ENCODE data around the gene CENPF. TPM values are rescaled to one million over a fixed set of nuclear protein-coding genes. Genes with fewer than 3 reads are reported as not detected.
"Not testable (repeated sequence)": the region's sequence is repeated elsewhere in the genome, so short reads cannot be mapped to it uniquely, and the experiment has no call there.

Gene CENPF
- total RNA-seq, 2 experiments from 2014 or later = 110 to 173 TPM

DNA sequence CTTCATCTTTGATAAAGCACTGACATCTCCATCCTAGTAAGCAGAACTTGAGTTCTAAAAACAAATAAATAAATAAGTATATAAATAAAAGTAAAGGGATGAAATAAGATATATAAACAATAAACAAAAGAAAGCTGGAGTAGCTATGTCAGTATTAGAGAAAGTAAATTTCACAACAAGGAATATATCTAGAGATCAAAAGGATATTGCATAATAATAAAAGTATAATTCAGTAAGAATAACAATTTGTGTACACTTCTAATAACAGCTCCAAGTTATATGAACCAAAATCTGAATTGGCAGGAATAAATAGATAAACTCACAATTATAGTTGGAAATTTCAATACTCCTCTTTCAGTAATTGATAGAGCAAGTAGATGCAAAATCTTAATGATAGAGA is 9.8 kb upstream of the CENPF start:
- TF ChIP-seq, protein P1, sequence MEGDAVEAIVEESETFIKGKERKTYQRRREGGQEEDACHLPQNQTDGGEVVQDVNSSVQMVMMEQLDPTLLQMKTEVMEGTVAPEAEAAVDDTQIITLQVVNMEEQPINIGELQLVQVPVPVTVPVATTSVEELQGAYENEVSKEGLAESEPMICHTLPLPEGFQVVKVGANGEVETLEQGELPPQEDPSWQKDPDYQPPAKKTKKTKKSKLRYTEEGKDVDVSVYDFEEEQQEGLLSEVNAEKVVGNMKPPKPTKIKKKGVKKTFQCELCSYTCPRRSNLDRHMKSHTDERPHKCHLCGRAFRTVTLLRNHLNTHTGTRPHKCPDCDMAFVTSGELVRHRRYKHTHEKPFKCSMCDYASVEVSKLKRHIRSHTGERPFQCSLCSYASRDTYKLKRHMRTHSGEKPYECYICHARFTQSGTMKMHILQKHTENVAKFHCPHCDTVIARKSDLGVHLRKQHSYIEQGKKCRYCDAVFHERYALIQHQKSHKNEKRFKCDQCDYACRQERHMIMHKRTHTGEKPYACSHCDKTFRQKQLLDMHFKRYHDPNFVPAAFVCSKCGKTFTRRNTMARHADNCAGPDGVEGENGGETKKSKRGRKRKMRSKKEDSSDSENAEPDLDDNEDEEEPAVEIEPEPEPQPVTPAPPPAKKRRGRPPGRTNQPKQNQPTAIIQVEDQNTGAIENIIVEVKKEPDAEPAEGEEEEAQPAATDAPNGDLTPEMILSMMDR (conservative IDR thresholded peaks at IDR 0.05; ENCODE audit: low read length) = no peak
- TF ChIP-seq EZH2phosphoT487 (IDR thresholded peaks at IDR 0.05; ENCODE audit: borderline replicate concordance, low read depth, low read length) = no peak
- Histone ChIP-seq H3K79me2 (ENCODE audit: insufficient read depth, low read depth, low read length) (no peaks in the 10 kb centered on the region), H2AFZ (ENCODE audit: low read length) (no peak overlapping the region), H3K9me2 (ENCODE audit: insufficient read depth, low read length) (no peaks in the 10 kb centered on the region), H3K36me3 (ENCODE audit: insufficient read depth, low read length) (no peaks in the 10 kb centered on the region), H3K4me3 (ENCODE audit: low read depth, low read length, poor library complexity, severe bottlenecking) (no peak overlapping the region), H3K9me3 (ENCODE audit: low read length) (no peaks in the 10 kb centered on the region), H3K4me2 (ENCODE audit: low read length) (no peak overlapping the region), H3K27ac (ENCODE audit: low read depth, low read length, poor library complexity, severe bottlenecking) (no peak overlapping the region), H4K20me1 (ENCODE audit: insufficient read depth, low read length) (no peaks in the 10 kb centered on the region), H3K4me1 (ENCODE audit: insufficient read depth, low read length, poor library complexity, severe bottlenecking) (no peaks in the 10 kb centered on the region)
- no TSS peak for BruUV-seq (replicated peaks)
- ChIA-PET CTCF (ENCODE audit: unreplicated experiment) (no interaction called here), POLR2A (interaction anchor here (0.7 to 2.1 kb wide), 5 partner anchors 9 to 480 kb away, joined by 3 to 8 read pairs (median 3); partner anchors contain the start of gene CENPF)
- DNase-seq (ENCODE audit: low spot score) = no peak
- intact Hi-C loops (cut with micrococcal nuclease; ENCODE audit: unreplicated experiment) = no loop called here

DNA sequence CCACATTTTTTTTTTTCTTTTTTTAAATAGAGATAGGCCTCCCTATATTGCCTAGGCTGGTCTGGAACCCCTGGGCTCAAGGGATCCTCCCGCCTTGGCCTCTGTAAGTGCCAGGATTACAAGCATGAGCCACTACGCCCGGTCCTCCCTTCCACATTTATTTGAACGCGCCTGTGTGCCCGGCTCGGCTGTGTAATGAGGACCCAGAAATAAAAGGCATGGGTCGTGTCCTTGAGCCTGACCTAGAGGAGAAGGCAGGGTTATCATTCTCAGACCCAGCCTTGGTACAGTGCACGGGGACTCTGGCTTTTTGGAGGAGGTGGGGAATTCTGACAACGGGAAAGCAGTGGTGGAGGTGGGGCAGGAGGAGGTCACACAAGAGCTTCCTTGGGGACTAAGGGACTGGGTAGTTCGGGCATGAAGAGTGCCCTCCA is 841 bp downstream of the CENPF start:
- peaks cover 45% of the 10 kb centered on the region for H3K36me3 ChIP-seq (ENCODE audit: insufficient read depth, low read length)
- H3K4me1 ChIP-seq (ENCODE audit: insufficient read depth, low read length, poor library complexity, severe bottlenecking) = peaks cover 7% of the 10 kb centered on the region
- peak overlapping the region; percentile 77 for H3K27ac ChIP-seq (ENCODE audit: low read depth, low read length, poor library complexity, severe bottlenecking)
- H3K9me2 ChIP-seq (ENCODE audit: insufficient read depth, low read length) = no peaks in the 10 kb centered on the region
- peaks cover 45% of the 10 kb centered on the region for H3K79me2 ChIP-seq (ENCODE audit: insufficient read depth, low read depth, low read length)
- H4K20me1 ChIP-seq (ENCODE audit: insufficient read depth, low read length) = peaks cover 11% of the 10 kb centered on the region; the same call in 1 of the 2 replicates
- no peaks in the 10 kb centered on the region; the same call in 1 of the 2 replicates for H3K9me3 ChIP-seq (ENCODE audit: low read length)
- peak; percentile 25 for DNase-seq (ENCODE audit: low spot score)
- H3K4me2 ChIP-seq (ENCODE audit: low read length) = peak overlapping the region; percentile 86
- ChIA-PET CTCF (ENCODE audit: unreplicated experiment) (interaction anchor here (0.9 kb wide), 1 partner anchor 35 kb away, joined by 3 read pairs; no protein-coding TSS in a partner anchor), POLR2A (interaction anchor here (1.7 to 1.8 kb wide), 2 partner anchors 23 to 36 kb away, joined by 4 to 5 read pairs; no protein-coding TSS in a partner anchor)
- peak overlapping the region; percentile 94 for H3K4me3 ChIP-seq (ENCODE audit: low read depth, low read length, poor library complexity, severe bottlenecking)
- no peak overlapping the region; the same call in 1 of the 2 replicates for H2AFZ ChIP-seq (ENCODE audit: low read length)
- no peak for TF ChIP-seq EZH2phosphoT487 (IDR thresholded peaks at IDR 0.05; ENCODE audit: borderline replicate concordance, low read depth, low read length)
- TF ChIP-seq, protein P1 (conservative IDR thresholded peaks at IDR 0.05; ENCODE audit: low read length) = no peak
- intact Hi-C loops (cut with micrococcal nuclease; ENCODE audit: unreplicated experiment) = loop anchor here (5.0 kb wide), 1 partner anchor 322 kb away; the partner anchor contains the start of gene SMYD2
- BruUV-seq (replicated peaks) = no TSS peak

DNA sequence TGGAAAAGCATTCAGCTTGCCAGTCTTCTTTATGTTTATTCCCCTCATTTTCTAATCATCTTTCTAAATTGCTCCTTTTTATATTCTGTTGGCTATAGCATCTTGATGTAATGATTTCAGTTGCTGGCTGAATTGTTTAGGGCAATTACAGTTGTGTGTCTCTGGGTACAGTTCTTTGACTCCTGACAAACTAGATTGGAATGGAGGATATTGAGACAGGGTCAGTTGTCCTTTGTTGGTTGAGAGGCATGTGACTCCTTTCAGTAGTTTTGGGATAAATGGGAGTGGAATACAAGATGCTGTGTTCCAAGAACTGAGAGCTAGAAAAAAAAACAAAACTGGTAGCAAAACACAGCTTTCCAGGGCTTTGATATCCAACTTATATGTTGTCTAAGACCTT is 1.5 kb downstream of the CENPF start:
- POLR2A ChIA-PET = interaction anchor here (1.0 to 1.8 kb wide), 4 partner anchors 14 to 62 kb away, joined by 3 to 5 read pairs (median 4); no protein-coding TSS in a partner anchor
- H3K79me2 ChIP-seq (ENCODE audit: insufficient read depth, low read depth, low read length) = peaks cover 52% of the 10 kb centered on the region
- H3K9me3 ChIP-seq (ENCODE audit: low read length) = peaks cover 4% of the 10 kb centered on the region; the same call in 1 of the 2 replicates
- H3K9me2 ChIP-seq (ENCODE audit: insufficient read depth, low read length) = no peaks in the 10 kb centered on the region
- peaks cover 52% of the 10 kb centered on the region for H3K36me3 ChIP-seq (ENCODE audit: insufficient read depth, low read length)
- no peak overlapping the region for H2AFZ ChIP-seq (ENCODE audit: low read length)
- BruUV-seq (replicated peaks) = no TSS peak
- peaks cover 7% of the 10 kb centered on the region for H3K4me1 ChIP-seq (ENCODE audit: insufficient read depth, low read length, poor library complexity, severe bottlenecking)
- TF ChIP-seq EZH2phosphoT487 (IDR thresholded peaks at IDR 0.05; ENCODE audit: borderline replicate concordance, low read depth, low read length) = no peak
- TF ChIP-seq, protein P1 (conservative IDR thresholded peaks at IDR 0.05; ENCODE audit: low read length) = no peak
- H3K4me3 ChIP-seq (ENCODE audit: low read depth, low read length, poor library complexity, severe bottlenecking) = peak overlapping the region; percentile 94
- H4K20me1 ChIP-seq (ENCODE audit: insufficient read depth, low read length) = peaks cover 11% of the 10 kb centered on the region; the same call in 1 of the 2 replicates
- peak overlapping the region; percentile 77 for H3K27ac ChIP-seq (ENCODE audit: low read depth, low read length, poor library complexity, severe bottlenecking)
- CTCF ChIA-PET (ENCODE audit: unreplicated experiment) = interaction anchor here (0.9 kb wide), 1 partner anchor 34 kb away, joined by 3 read pairs; no protein-coding TSS in a partner anchor
- intact Hi-C loops (cut with micrococcal nuclease; ENCODE audit: unreplicated experiment) = loop anchor here (5.0 kb wide), 1 partner anchor 322 kb away; the partner anchor contains the start of gene SMYD2
- DNase-seq (ENCODE audit: low spot score) = no peak
- H3K4me2 ChIP-seq (ENCODE audit: low read length) = peak overlapping the region; percentile 86

DNA sequence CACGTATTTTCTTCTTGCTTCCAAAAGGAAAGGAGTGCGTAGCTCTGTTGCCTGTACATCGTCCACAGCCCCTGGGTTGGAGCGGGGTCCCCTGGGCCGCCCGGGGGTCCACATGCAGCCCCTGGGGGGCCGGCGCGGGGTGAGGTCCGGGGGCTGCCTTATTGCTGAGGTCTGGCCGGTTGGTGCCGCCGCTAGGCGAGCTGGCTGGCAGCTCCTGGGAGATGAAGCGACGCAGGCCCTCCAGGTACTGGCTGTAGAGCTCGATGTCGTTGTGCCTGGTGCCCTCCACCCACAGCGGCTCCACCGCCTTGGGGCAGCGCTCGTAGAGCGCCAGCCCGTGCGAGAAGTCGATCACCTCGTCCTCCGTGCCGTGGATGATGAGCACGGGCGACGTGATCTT is 2.5 kb downstream of the CENPF start:
- BruUV-seq (replicated peaks) = not testable (repeated sequence)
- peaks cover 62% of the 10 kb centered on the region for H3K79me2 ChIP-seq (ENCODE audit: insufficient read depth, low read depth, low read length)
- POLR2A ChIA-PET = interaction anchor here (0.6 to 1.0 kb wide), 4 partner anchors 13 to 1918 kb away, joined by 3 to 4 read pairs (median 4); no protein-coding TSS in a partner anchor

More for the DNA sequence above, 2.5 kb downstream of the CENPF start:
- H4K20me1 ChIP-seq (ENCODE audit: insufficient read depth, low read length) = peaks cover 11% of the 10 kb centered on the region; the same call in 1 of the 2 replicates
- CTCF ChIA-PET (ENCODE audit: unreplicated experiment); H3K4me3 ChIP-seq (ENCODE audit: low read depth, low read length, poor library complexity, severe bottlenecking); DNase-seq (ENCODE audit: low spot score); H2AFZ ChIP-seq (ENCODE audit: low read length); intact Hi-C loops (cut with micrococcal nuclease; ENCODE audit: unreplicated experiment); H3K4me2 ChIP-seq (ENCODE audit: low read length); H3K9me2 ChIP-seq (ENCODE audit: insufficient read depth, low read length); H3K4me1 ChIP-seq (ENCODE audit: insufficient read depth, low read length, poor library complexity, severe bottlenecking); H3K27ac ChIP-seq (ENCODE audit: low read depth, low read length, poor library complexity, severe bottlenecking): not testable (repeated sequence)
- peaks cover 61% of the 10 kb centered on the region for H3K36me3 ChIP-seq (ENCODE audit: insufficient read depth, low read length)
- peaks cover 14% of the 10 kb centered on the region; the same call in 1 of the 2 replicates for H3K9me3 ChIP-seq (ENCODE audit: low read length)

Data from OCI-LY7 (cell line).